ENCODE data around the gene CATSPER3. TPM values are rescaled to one million over a fixed set of nuclear protein-coding genes. Genes with fewer than 3 reads are reported as not detected.

Gene CATSPER3
- total RNA-seq, 1 donor from 2014 or later, result 0.54 TPM

GRCh38 chr5:135053989-135054388 lies 86.3 kb downstream of the CATSPER3 start:
- Mint-ChIP-seq H3K27me3 (peaks cover 61% of the 10 kb centered on the region), H3K9me3 (no peaks in the 10 kb centered on the region), H3K4me3 (no peak overlapping the region), H3K27ac (no peak overlapping the region), H3K4me1 (no peaks in the 10 kb centered on the region), H3K36me3 (ENCODE audit: low read depth) (no peaks in the 10 kb centered on the region)
- no peak for DNase-seq
- intact Hi-C loops (cut with micrococcal nuclease), result no loop called here

- H3K4me1 Mint-ChIP-seq, result no peaks in the 10 kb centered on the region
- no peaks in the 10 kb centered on the region for H3K36me3 Mint-ChIP-seq (ENCODE audit: low read depth)
- intact Hi-C loops (cut with micrococcal nuclease), result no loop called here
- no peaks in the 10 kb centered on the region for H3K9me3 Mint-ChIP-seq
- no peak overlapping the region for H3K27ac Mint-ChIP-seq
- H3K4me3 Mint-ChIP-seq, result no peak overlapping the region
- DNase-seq, result no peak
- peaks cover 56% of the 10 kb centered on the region for H3K27me3 Mint-ChIP-seq
These were observed 86.8 kb downstream of the CATSPER3 start for GRCh38 chr5:135054546-135054945.

GRCh38 chr5:135055396-135055795 lies 87.7 kb downstream of the CATSPER3 start:
- no peak for DNase-seq
- Mint-ChIP-seq H3K27ac (no peak overlapping the region), H3K36me3 (ENCODE audit: low read depth) (no peaks in the 10 kb centered on the region), H3K9me3 (no peaks in the 10 kb centered on the region), H3K27me3 (peaks cover 48% of the 10 kb centered on the region), H3K4me1 (no peaks in the 10 kb centered on the region), H3K4me3 (no peak overlapping the region)
- intact Hi-C loops (cut with micrococcal nuclease), result no loop called here

- intact Hi-C loops (cut with micrococcal nuclease), result no loop called here
- H3K9me3 Mint-ChIP-seq, result no peaks in the 10 kb centered on the region
- no peaks in the 10 kb centered on the region for H3K4me1 Mint-ChIP-seq
- H3K27me3 Mint-ChIP-seq, result peaks cover 41% of the 10 kb centered on the region
- H3K27ac Mint-ChIP-seq, result no peak overlapping the region
- no peak overlapping the region for H3K4me3 Mint-ChIP-seq
- H3K36me3 Mint-ChIP-seq (ENCODE audit: low read depth), result no peaks in the 10 kb centered on the region
- no peak for DNase-seq
These were observed 88.8 kb downstream of the CATSPER3 start for GRCh38 chr5:135056316-135057030.

GRCh38 chr5:135057233-135057632 lies 89.5 kb downstream of the CATSPER3 start:
- DNase-seq, result no peak
- Mint-ChIP-seq H3K9me3 (no peaks in the 10 kb centered on the region), H3K27ac (no peak overlapping the region), H3K4me1 (no peaks in the 10 kb centered on the region), H3K4me3 (no peak overlapping the region), H3K27me3 (peaks cover 34% of the 10 kb centered on the region), H3K36me3 (ENCODE audit: low read depth) (no peaks in the 10 kb centered on the region)
- intact Hi-C loops (cut with micrococcal nuclease), result no loop called here

DNA sequence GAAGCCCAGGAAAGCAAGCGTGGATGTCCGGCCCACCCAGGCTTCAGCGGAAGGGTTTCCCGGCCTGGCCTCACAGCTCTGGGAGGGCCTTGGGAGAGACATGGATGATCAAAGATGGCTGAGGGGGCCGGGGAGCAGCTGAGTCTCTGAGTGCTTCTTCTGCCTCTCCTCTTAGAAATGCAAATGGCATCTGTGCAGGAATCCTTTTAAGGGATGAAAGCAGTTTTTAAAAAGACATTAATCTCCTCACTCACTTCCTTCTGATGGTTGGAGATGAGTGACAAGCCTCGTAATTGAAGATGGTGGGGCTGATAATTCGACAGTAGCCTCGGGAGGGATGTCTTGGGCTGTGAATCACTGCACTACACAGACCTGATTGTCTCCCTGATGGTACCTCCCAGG lies 90.6 kb downstream of the CATSPER3 start:
- Mint-ChIP-seq H3K36me3 (ENCODE audit: low read depth) (no peaks in the 10 kb centered on the region), H3K4me1 (no peaks in the 10 kb centered on the region), H3K27ac (no peak overlapping the region), H3K9me3 (no peaks in the 10 kb centered on the region), H3K4me3 (no peak overlapping the region), H3K27me3 (peaks cover 24% of the 10 kb centered on the region)
- intact Hi-C loops (cut with micrococcal nuclease), result no loop called here
- no peak for DNase-seq

DNA sequence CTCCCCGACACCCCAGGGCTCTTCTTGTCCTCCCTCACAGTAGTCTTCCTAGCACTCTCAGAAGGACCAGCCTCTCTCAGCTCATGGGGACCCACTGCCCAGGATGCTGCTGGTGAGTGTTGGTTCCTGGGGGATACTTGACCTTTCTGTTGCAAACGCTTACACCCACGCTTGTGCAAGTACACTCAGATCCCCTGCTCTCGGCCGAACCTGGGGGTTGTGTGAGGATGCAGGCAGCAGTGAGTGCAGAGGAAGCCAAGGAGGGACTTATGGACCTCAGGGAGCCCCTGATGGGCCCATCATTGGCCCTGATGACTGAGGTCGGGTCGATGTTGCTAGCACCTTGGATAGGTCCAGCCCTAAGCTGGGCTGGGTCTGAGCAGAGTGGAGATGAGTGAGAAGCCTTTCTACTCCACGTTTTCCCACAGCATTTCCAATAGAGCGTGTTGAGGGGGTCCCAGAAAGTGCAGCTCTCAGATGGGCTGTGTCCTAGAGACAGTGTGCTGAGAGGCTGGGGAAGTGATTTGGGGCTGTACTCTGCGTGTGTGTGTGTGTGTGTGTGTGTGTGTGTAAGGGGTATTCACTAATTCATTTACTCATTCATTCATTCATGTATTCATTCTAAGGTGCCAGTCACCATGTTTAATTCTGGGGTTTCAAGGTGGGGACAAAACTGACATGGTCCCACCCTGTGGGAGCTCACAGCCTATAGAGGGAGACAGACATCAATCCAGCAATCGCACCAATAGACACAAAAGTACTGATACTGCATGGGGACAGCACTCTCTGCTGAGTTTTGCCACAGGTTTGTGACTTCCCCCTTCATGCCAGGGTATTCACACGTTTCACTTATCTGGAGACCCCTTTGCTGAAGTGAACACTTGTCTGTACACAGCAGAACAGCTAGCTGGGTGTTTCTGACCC lies 91.6 kb downstream of the CATSPER3 start:
- H3K4me1 Mint-ChIP-seq, result no peaks in the 10 kb centered on the region
- no peak overlapping the region for H3K27ac Mint-ChIP-seq
- DNase-seq, result no peak
- H3K36me3 Mint-ChIP-seq (ENCODE audit: low read depth), result no peaks in the 10 kb centered on the region
- H3K27me3 Mint-ChIP-seq, result peaks cover 15% of the 10 kb centered on the region
- no peak overlapping the region for H3K4me3 Mint-ChIP-seq
- intact Hi-C loops (cut with micrococcal nuclease), result no loop called here
- no peaks in the 10 kb centered on the region for H3K9me3 Mint-ChIP-seq

DNA sequence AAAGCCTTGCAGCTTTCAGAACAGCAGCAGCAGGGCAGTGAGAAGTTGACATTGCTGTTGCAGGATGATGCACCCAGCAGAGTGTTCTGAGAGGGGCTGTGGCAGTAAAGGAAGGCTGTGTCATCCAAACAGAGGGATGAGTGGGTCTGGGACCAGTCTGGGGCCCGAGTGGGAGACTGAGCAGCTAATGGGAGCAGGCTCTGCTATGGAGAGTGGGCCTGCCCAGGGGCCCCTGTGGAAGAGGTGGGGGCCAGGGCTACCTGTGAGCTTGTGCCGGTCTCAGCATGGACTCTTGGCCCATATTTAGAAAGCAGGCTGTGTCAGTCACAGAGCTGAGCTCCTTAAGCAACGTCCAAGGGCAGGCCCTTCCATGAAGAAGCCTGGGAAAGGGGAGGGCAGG lies 92.3 kb downstream of the CATSPER3 start:
- Mint-ChIP-seq H3K27me3 (peaks cover 12% of the 10 kb centered on the region), H3K36me3 (ENCODE audit: low read depth) (no peaks in the 10 kb centered on the region), H3K27ac (no peak overlapping the region), H3K9me3 (no peaks in the 10 kb centered on the region), H3K4me1 (no peaks in the 10 kb centered on the region), H3K4me3 (no peak overlapping the region)
- no peak for DNase-seq
- intact Hi-C loops (cut with micrococcal nuclease), result no loop called here

- Mint-ChIP-seq H3K4me3 (no peak overlapping the region), H3K9me3 (no peaks in the 10 kb centered on the region), H3K36me3 (ENCODE audit: low read depth) (no peaks in the 10 kb centered on the region), H3K27ac (no peak overlapping the region), H3K4me1 (no peaks in the 10 kb centered on the region), H3K27me3 (peaks cover 9% of the 10 kb centered on the region)
- intact Hi-C loops (cut with micrococcal nuclease), result no loop called here
- no peak for DNase-seq
These were observed 93.3 kb downstream of the CATSPER3 start for GRCh38 chr5:135061001-135061400.

Other genes starting within 250 kb of the CATSPER3 start
- gene CAMLG, start 229.4 kb upstream of the CATSPER3 start, total RNA-seq, result 28.2 and 28.3 TPM in 2 replicates
- 83.8 and 89.4 TPM in 2 replicates for gene DDX46, start 209.1 kb upstream of the CATSPER3 start, total RNA-seq
- gene C5orf24, start 121.9 kb upstream of the CATSPER3 start, total RNA-seq, result 38.7 and 43.9 TPM in 2 replicates
- gene TXNDC15, start 93.5 kb upstream of the CATSPER3 start, total RNA-seq, result 46.2 and 51.3 TPM in 2 replicates
- gene PCBD2, start 62.8 kb upstream of the CATSPER3 start, total RNA-seq, result 11.0 and 14.1 TPM in 2 replicates
- 0.61 and 0.78 TPM in 2 replicates for gene PITX1, start 66.3 kb downstream of the CATSPER3 start, total RNA-seq

Data from activated CD4-positive, alpha-beta T cell treated with anti-CD3 and anti-CD28 coated beads, Interleukin-2, amount 10 ng/mL, durations not matched to agents 24 days and 14 days (primary cell).